Cardiac muscle cell (in vitro differentiated cells and primary cell): ENCODE data around the gene FOXO6. TPM values are rescaled to one million over a fixed set of nuclear protein-coding genes. Genes with fewer than 3 reads are reported as not detected.

Source experiments
- DNase-seq, 2 donors: peaks; one replicate each; pipeline versions ENCODE4 v3.0.0 to v3.0.0-alpha.2; 2010 to 2017; ENCODE audit warnings: low read depth in 1 of 2, low spot score in 1 of 2
- H3K27ac ChIP-seq: fragments of 200-600 bp; sonication (generic); 2 replicates; pipeline ENCODE4 v1.5.1; 2016
- H3K27me3 ChIP-seq: fragments of 200-600 bp; sonication (generic); 2 replicates; pipeline ENCODE4 v1.6.0; 2016; ENCODE audit warnings: control low read depth
- H3K36me3 ChIP-seq: fragments of 200-600 bp; sonication (generic); 2 replicates; pipeline ENCODE4 v1.5.1; 2016; ENCODE audit warnings: control low read depth
- H3K4me1 ChIP-seq: fragments of 200-600 bp; sonication (generic); 2 replicates; pipeline ENCODE4 v1.8.1; 2017; ENCODE audit warnings: low read depth, mild to moderate bottlenecking, mixed run types
- H3K4me3 ChIP-seq: fragments of 200-600 bp; sonication (generic); 2 replicates; pipeline ENCODE4 v1.5.1; 2016; ENCODE audit warnings: mild to moderate bottlenecking
- H3K9me3 ChIP-seq: fragments of 200-600 bp; sonication (generic); 2 replicates; pipeline ENCODE4 v1.5.1; 2017; ENCODE audit warnings: low read depth, mild to moderate bottlenecking, control low read depth
- polyA plus RNA-seq: library from polyadenylated mRNA; unstranded; fragments of >200 nt; fragmentation: Nextera tagmentation; extraction: Ambion mirVana; gene quantifications from 2 replicates; pipeline ENCODE4 v1.2.1, GENCODE V29; 2016
- total RNA-seq: library from RNA; depleted of rRNA; stranded (reverse); fragments of >200 nt; gene quantifications from 2 replicates; pipeline ENCODE4 v1.2.3, GENCODE V29; 2016
- TF ChIP-seq, protein P1 (sequence below): IDR thresholded peaks from 2 replicates; pipeline ENCODE4 v1.5.1; 2012; ENCODE audit warnings: low read depth, mild to moderate bottlenecking, low read length

The FOXO6 gene
- total and polyA plus RNA-seq, 2 experiments from 2014 or later = 10.7 to 18.2 TPM

DNA sequence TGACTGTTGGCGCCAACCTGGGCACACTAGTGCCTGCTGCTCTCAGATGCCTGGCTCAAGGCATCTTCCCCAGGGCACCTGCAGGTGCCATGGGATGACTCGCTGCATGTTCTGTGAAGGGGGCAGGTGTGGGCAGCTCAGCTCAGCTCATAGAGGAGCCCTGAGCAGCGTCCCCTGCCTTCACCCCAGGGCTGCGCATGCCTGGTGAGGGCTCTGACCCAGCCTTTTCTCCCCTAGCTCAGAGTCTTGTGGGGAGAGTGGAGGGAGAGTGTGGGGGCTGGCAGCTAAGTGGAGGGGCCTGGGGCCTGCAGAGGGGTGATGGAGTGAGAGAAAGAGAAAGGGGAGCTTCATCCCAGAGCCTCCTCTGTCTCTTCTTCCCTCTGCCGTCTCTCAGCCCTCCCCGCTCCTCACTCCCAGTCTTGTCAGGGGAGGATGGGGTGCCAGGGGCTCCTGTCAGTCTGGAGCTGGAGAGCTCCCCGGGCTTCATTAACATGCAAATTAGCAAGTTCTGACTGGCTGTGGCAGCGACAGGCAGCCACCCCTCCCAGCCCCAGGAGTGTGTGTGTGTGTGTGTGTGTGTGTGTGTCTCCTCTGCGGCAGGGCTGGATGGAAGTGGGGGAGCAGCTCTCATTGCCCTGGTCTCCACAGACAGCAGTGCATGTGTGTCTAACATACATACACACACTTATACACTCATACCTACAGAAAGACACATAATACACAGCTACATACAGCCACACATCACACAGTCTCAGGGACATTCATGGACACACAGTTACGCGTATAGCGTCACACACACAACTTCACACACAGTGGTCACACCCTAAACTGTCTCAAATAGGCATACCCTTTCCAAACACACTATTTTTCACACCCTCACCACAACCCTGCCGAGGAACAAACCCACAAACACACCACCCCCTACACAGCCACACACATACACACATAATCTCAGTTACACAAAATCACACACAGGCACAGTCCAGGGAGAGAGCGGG, 34.0 kb downstream of the FOXO6 start:
- TF ChIP-seq, protein P1, sequence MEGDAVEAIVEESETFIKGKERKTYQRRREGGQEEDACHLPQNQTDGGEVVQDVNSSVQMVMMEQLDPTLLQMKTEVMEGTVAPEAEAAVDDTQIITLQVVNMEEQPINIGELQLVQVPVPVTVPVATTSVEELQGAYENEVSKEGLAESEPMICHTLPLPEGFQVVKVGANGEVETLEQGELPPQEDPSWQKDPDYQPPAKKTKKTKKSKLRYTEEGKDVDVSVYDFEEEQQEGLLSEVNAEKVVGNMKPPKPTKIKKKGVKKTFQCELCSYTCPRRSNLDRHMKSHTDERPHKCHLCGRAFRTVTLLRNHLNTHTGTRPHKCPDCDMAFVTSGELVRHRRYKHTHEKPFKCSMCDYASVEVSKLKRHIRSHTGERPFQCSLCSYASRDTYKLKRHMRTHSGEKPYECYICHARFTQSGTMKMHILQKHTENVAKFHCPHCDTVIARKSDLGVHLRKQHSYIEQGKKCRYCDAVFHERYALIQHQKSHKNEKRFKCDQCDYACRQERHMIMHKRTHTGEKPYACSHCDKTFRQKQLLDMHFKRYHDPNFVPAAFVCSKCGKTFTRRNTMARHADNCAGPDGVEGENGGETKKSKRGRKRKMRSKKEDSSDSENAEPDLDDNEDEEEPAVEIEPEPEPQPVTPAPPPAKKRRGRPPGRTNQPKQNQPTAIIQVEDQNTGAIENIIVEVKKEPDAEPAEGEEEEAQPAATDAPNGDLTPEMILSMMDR = no peak
- Histone ChIP-seq H3K27me3 (no peaks in the 10 kb centered on the region), H3K36me3 (no peaks in the 10 kb centered on the region), H3K4me3 (no peak overlapping the region), H3K4me1 (peaks cover 47% of the 10 kb centered on the region), H3K27ac (no peak overlapping the region), H3K9me3 (no peaks in the 10 kb centered on the region)
- DNase-seq = peak; percentile 24 to 88

DNA sequence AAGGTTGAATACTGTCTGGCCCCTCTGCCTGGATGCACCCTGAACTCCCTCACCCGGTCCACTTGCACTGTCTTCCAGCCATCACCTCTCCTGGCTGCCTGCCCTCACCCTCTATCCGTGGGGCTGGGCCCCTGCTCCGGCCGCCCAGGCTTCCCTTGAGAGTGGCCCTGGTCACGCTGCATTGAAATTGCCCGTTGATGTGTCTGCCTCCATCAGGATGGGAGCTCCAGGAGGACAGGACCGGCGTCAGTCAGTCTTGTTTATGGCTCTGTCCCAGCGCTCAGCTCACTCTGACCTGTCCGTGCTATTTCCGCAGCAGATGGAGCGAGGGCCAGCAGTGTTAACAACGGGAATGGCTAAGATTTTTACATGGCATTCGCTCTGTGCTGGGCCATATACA, 34.9 kb downstream of the FOXO6 start:
- no peaks in the 10 kb centered on the region for H3K27me3 ChIP-seq
- H3K4me3 ChIP-seq = no peak overlapping the region
- TF ChIP-seq, protein P1 = no peak
- no peak overlapping the region for H3K27ac ChIP-seq
- H3K4me1 ChIP-seq = peaks cover 47% of the 10 kb centered on the region
- DNase-seq = no peak
- no peaks in the 10 kb centered on the region for H3K36me3 ChIP-seq
- no peaks in the 10 kb centered on the region for H3K9me3 ChIP-seq

GRCh38 chr1:41397020-41397419, 35.8 kb downstream of the FOXO6 start:
- Histone ChIP-seq H3K27me3 (no peaks in the 10 kb centered on the region), H3K4me3 (no peak overlapping the region), H3K4me1 (peaks cover 47% of the 10 kb centered on the region), H3K27ac (no peak overlapping the region), H3K36me3 (no peaks in the 10 kb centered on the region), H3K9me3 (no peaks in the 10 kb centered on the region)
- DNase-seq = no peak
- TF ChIP-seq, protein P1 = no peak

- no peak for DNase-seq
- Histone ChIP-seq H3K4me3 (no peak overlapping the region), H3K4me1 (peaks cover 47% of the 10 kb centered on the region), H3K36me3 (no peaks in the 10 kb centered on the region), H3K27me3 (no peaks in the 10 kb centered on the region), H3K27ac (no peak overlapping the region), H3K9me3 (no peaks in the 10 kb centered on the region)
- TF ChIP-seq, protein P1 = no peak
Measured at GRCh38 chr1:41397753-41398330, 36.6 kb downstream of the FOXO6 start.

DNA sequence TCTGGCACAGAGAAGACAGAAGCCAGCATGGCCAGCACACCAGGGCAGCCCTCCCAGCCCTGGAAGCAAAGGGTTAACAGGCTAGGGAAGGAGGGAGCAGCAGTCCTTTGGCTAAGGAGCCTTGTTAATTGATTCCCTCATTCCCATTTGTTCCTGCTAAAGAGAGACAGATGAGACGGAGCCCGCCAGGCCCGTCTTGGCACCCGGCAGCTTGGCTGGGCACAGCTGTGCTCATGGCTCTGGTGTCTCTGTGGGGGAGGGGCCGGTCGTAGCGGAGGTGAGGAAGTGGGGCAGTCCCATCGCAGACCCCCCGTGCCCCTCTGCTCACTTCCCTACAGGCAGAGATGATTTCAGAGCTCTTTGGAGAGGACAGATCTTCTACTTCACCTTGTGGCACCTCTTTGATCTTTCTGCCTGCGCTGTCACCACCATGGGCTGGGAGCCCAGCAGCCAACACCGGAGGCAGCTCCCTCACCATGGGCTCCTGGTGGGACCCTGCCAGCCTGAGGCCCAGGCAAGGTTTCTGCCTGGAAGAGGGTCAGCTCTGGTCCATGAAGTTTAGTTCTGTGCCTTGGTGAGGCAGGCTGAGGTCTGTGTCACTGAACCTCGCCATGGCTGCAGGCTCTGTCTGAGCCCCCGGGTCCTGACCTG, 38.0 kb downstream of the FOXO6 start:
- H3K36me3 ChIP-seq = no peaks in the 10 kb centered on the region
- no peak overlapping the region for H3K4me3 ChIP-seq
- H3K9me3 ChIP-seq = no peaks in the 10 kb centered on the region
- no peaks in the 10 kb centered on the region for H3K27me3 ChIP-seq
- peak in 1 of 2 donors; percentile 30 for DNase-seq
- TF ChIP-seq, protein P1 = no peak
- H3K27ac ChIP-seq = peak overlapping the region; percentile 25
- H3K4me1 ChIP-seq = peaks cover 42% of the 10 kb centered on the region
